Stimulated activated CD4-positive, alpha-beta T cell treated with anti-CD3 and anti-CD28 coated beads, TNF-alpha, amount 100 ng/mL, for 4 hours (primary cell): ENCODE measurements around the gene MXRA7.
"Not testable (repeated sequence)": the region's sequence is repeated elsewhere in the genome, so short reads cannot be mapped to it uniquely, and the experiment has no call there.

ENCODE experiments used
- DNase-seq, 3 experiments: peaks; one replicate each; pipeline ENCODE4 v3.0.0-alpha.2; 2020; ENCODE audit warnings: low read depth in 3 of 3

MXRA7 gene

GRCh38 chr17:76716146-76716838 is 5.5 kb upstream of the MXRA7 start:
- no peak for DNase-seq

GRCh38 chr17:76715496-76715830 is 4.7 kb upstream of the MXRA7 start:
- DNase-seq, result no peak

GRCh38 chr17:76714822-76715495 is 4.2 kb upstream of the MXRA7 start:
- peak; percentile 43 to 64 (median 61) for DNase-seq

- DNase-seq, result no peak
Observed at GRCh38 chr17:76714336-76714735, 3.6 kb upstream of the MXRA7 start.

- DNase-seq, result no peak
Observed at GRCh38 chr17:76713765-76714164, 3.0 kb upstream of the MXRA7 start.

GRCh38 chr17:76712321-76712720 is 1.6 kb upstream of the MXRA7 start:
- DNase-seq, result not testable (repeated sequence)

- DNase-seq, result not testable (repeated sequence)
Observed at GRCh38 chr17:76709951-76710862, 558 bp downstream of the MXRA7 start.

- DNase-seq, result no peak
Observed at GRCh38 chr17:76709077-76709950, 1.5 kb downstream of the MXRA7 start.

- no peak for DNase-seq
Observed at GRCh38 chr17:76707985-76708807, 2.6 kb downstream of the MXRA7 start.

GRCh38 chr17:76706817-76707216 is 3.9 kb downstream of the MXRA7 start:
- no peak for DNase-seq

GRCh38 chr17:76704805-76705204 is 6.0 kb downstream of the MXRA7 start:
- DNase-seq, result no peak

GRCh38 chr17:76702941-76703637 is 7.7 kb downstream of the MXRA7 start:
- no peak for DNase-seq

- DNase-seq, result no peak
Observed at GRCh38 chr17:76702076-76702475, 8.7 kb downstream of the MXRA7 start.

GRCh38 chr17:76701471-76701967 is 9.2 kb downstream of the MXRA7 start:
- no peak for DNase-seq

GRCh38 chr17:76700617-76701470 is 9.9 kb downstream of the MXRA7 start:
- DNase-seq, result no peak

- DNase-seq, result no peak
Observed at GRCh38 chr17:76700270-76700616, 10.5 kb downstream of the MXRA7 start.

GRCh38 chr17:76698466-76698977 is 12.2 kb downstream of the MXRA7 start:
- not testable (repeated sequence) for DNase-seq

- no peak for DNase-seq
Observed at GRCh38 chr17:76697702-76698465, 12.9 kb downstream of the MXRA7 start.
